ENCODE results near the gene DDX41. TPM values are rescaled to one million over a fixed set of nuclear protein-coding genes. Genes with fewer than 3 reads are reported as not detected.

Gene DDX41
- total RNA-seq (2022; extraction: Qiagen RNA extraction; ENCODE audit: low read depth) = 111 to 190 TPM (median 121 TPM) in 5 replicates

DNA sequence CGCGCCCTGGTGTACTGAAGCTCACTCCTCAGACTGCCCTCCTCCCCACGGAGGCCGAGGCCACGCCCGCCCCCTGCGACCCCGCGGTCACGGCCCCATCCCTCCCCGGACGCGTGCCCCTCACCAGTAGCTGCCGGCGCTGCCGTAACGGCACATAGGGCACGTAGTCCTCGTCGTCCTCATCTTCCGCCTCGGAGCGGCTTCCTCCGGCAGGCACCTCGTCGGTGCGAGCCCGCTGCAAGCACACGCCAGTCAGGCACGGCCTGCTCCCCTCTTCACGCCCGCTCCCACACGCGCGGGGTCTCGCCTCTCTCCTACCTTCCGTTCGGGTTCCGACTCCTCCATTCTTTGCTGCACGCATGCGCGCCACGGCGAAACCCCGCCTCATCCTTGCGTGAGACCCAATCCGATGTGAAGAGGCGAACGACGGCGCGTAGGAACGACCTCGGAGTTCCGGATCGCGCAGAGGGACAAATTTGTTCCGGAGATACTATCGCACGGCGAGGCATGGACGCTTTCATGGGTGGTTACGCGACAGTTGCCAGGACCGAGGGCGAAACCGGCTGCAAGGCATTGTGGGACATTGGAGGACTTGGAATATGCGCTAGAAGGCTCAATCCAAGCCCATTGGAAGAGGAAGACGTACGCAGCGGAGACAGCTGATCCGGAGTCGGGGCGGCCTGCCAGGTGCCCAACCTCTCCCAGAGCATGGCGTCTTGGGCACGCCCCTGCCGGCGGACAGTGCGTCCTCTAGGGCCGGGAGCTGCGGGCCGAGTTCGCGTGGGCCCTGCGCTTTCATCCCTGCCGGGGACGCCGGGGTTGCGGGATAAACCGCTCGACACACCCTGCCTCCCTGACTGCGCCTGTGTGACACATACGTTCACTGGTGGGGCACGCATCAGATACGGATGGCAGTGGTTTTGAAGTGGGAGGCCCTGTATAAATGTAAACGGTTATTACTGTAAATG, at the start of gene DDX41:
DDX41 (minus strand) TSS at position 361 of the 968 bp plus-strand sequence; CDS start at position 345, 16 bp downstream.

DNA sequence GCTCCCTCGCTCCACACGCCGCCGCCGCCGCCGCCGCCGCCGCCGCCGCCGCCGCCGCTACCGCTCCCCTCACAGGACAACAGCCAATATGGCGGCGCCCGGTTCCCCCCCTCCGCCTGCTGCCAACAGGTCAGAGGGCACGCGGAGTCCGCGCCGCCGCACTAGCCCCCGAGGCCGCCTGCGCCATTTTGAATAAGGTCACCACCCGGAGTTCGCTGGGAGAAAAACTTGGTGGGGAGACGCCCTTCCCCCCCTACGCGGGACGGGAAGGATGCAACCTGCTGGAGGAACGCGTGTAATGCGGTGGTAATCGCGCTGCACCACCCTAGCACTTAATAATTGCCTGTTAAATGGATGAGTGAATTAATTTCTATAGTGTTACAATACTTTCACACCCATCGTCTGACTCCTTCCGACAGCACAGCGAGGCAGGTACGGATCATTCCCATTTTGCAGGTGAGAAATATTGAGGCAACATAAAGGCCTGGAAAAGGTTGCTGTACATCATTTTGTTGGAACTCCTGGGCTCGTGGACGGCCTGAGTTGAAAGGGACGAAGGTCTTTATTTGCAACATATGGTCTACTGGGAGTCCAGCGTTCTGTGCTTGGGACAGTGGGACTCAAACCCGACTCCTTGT, 37.8 kb upstream of the DDX41 start, which contains the start of gene FAM193B:
FAM193B (minus strand) TSS at position 90 of the 638 bp plus-strand sequence. CDS start 105 bp downstream, outside the sequence.

DNA sequence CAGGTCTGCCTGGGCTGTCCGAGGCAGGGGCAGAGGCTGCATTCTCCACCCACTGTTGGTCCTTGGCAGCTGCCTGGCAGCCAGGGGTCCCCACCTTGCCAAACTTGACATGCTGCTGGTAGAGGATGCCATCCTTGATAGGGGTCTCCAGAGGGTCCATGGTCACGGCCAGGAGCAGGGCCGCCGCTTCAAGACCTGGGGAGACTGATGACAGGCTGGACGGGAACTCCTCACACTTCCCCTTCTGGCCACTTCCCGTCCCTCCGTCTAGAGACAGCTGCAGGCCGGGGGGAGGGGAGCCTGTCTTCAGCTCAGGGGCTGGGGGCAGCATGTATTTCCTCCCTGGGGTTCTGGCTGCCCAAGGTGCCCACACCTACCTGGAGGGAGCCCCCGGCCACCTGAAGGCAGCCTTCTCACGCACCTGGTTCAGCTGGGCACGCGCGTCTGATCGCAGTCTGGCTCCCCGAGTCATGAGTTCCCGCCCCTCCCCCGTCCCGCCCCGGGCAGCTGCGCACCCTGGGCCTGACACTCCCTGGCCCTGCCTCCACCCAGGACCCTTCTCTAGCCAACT, 7.3 kb downstream of the DDX41 start, which contains the start of gene DOK3:
DOK3 (minus strand) TSS at position 446 of the 571 bp plus-strand sequence; CDS start at position 160, 286 bp downstream.

DNA sequence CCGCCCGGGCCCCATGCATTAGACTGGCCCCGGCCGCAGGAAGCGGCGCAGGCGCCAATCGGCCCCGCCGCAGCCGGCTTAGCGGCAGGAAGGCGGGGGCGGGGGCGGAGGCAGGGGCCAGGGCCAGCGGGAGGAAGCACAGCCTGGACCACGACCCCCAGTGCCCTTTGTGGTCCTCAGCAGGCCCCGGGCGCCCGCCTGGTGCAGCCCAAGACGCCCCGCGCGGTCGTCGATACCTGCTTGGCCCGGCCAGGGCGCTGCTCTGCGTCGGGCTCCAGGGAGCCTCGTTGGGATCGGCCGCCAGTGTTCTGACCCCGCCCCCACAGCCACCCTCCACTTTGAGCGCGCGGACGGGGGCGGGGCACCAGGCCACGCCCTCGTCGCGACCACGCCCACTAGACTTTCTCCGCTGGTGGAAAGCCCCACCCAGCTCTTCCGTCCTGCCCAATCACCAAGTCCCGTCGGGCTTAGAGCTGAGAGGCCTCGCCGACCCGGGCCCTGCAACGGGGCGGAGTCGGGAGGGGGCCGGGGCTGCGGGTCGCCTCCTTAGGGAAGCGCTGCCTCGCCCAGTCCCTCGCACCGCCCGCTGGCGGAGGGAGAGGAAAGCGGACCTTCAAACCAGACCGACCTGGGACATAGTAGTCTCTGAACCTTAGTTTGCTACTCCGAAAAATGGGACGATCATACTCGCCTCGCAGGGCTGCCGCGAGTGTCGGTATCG, 19.3 kb downstream of the DDX41 start, which contains the start of gene PDLIM7:
PDLIM7 (minus strand) TSS at position 313 of the 721 bp plus-strand sequence. CDS start 1,092 bp downstream, outside the sequence.

DNA sequence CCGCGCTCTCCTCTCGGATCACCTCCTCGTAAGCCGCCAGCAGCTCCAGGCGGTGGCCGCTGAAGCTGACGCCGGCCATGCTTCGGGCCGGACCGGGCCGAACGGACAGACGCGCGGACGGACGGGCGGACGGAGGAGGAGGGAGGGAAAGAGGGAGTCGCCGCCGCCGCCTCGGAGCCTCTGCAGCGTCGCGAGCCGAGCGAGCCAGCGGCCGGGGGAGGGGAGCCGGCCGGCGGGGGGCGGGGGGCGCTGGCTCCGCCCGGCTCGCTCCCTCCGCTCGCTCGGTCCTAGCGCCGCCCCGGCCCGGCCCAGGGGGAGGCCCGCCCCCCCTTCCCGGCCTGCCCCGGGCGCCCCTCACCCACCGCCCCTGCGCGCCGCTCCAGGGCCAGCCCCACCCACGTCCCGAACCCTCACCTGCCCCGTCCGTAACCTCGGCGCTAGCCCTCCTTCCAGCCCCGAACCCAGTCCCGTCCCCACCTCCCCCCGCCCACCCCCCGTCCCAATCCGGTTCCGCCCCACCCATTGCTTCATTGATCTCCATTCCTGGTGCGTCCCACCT, 43.2 kb downstream of the DDX41 start, which contains the start of gene DBN1:
DBN1 (minus strand) TSS at position 192 of the 559 bp plus-strand sequence; CDS start at position 79, 113 bp downstream.

Other genes starting within 250 kb of the DDX41 start
- gene RAB24, start 213.2 kb downstream of the DDX41 start, total RNA-seq (2022; extraction: Qiagen RNA extraction; ENCODE audit: low read depth) = 23.6 to 29.0 TPM (median 25.9 TPM) in 5 replicates
- 286 to 389 TPM (median 365 TPM) in 5 replicates for gene PRELID1, start 213.2 kb downstream of the DDX41 start, total RNA-seq (2022; extraction: Qiagen RNA extraction; ENCODE audit: low read depth)
- 11.4 to 22.4 TPM (median 16.5 TPM) in 5 replicates for gene MXD3, start 205.1 kb downstream of the DDX41 start, total RNA-seq (2022; extraction: Qiagen RNA extraction; ENCODE audit: low read depth)
- gene LMAN2, start 165.3 kb downstream of the DDX41 start, total RNA-seq (2022; extraction: Qiagen RNA extraction; ENCODE audit: low read depth) = 172 to 250 TPM (median 197 TPM) in 5 replicates
- gene RGS14, start 159.0 kb downstream of the DDX41 start, total RNA-seq (2022; extraction: Qiagen RNA extraction; ENCODE audit: low read depth) = 2.9 to 8.2 TPM (median 6.1 TPM) in 5 replicates
- gene SLC34A1, start 132.5 kb downstream of the DDX41 start, total RNA-seq (2022; extraction: Qiagen RNA extraction; ENCODE audit: low read depth) = 0.04 TPM in 1 of 5 replicates, not detected in the others
- gene PFN3, start 116.3 kb downstream of the DDX41 start, total RNA-seq (2022; extraction: Qiagen RNA extraction; ENCODE audit: low read depth) = not detected in 5 replicates
- gene F12, start 107.4 kb downstream of the DDX41 start, total RNA-seq (2022; extraction: Qiagen RNA extraction; ENCODE audit: low read depth) = 13.8 to 24.7 TPM (median 20.7 TPM) in 5 replicates
- gene GRK6, start 90.3 kb downstream of the DDX41 start, total RNA-seq (2022; extraction: Qiagen RNA extraction; ENCODE audit: low read depth) = 22.2 to 29.4 TPM (median 24.8 TPM) in 5 replicates
- 13.5 to 37.0 TPM (median 31.3 TPM) in 5 replicates for gene PRR7, start 70.1 kb downstream of the DDX41 start, total RNA-seq (2022; extraction: Qiagen RNA extraction; ENCODE audit: low read depth)
- 55.6 to 80.1 TPM (median 63.8 TPM) in 5 replicates for gene DBN1, start 43.3 kb downstream of the DDX41 start, total RNA-seq (2022; extraction: Qiagen RNA extraction; ENCODE audit: low read depth)
- gene PDLIM7, start 19.4 kb downstream of the DDX41 start, total RNA-seq (2022; extraction: Qiagen RNA extraction; ENCODE audit: low read depth) = 82.0 to 110 TPM (median 88.5 TPM) in 5 replicates
- gene DOK3, start 7.1 kb downstream of the DDX41 start, total RNA-seq (2022; extraction: Qiagen RNA extraction; ENCODE audit: low read depth) = 3.3 to 7.5 TPM (median 4.3 TPM) in 5 replicates
- 18.0 to 33.3 TPM (median 28.4 TPM) in 5 replicates for gene FAM193B, start 37.6 kb upstream of the DDX41 start, total RNA-seq (2022; extraction: Qiagen RNA extraction; ENCODE audit: low read depth)
- 262 to 315 TPM (median 273 TPM) in 5 replicates for gene TMED9, start 75.2 kb upstream of the DDX41 start, total RNA-seq (2022; extraction: Qiagen RNA extraction; ENCODE audit: low read depth)
- gene B4GALT7, start 83.2 kb upstream of the DDX41 start, total RNA-seq (2022; extraction: Qiagen RNA extraction; ENCODE audit: low read depth) = 19.6 to 29.3 TPM (median 26.1 TPM) in 5 replicates

Data from A549 treated with DMSO at 1 μM for 4 hours (cell line).